ENCODE measurements around the gene PARD3.

- TF ChIP-seq CTCF (IDR thresholded peaks at IDR 0.05; ENCODE audit: low read depth, low read length, poor library complexity, severe bottlenecking) (no peak), EZH2phosphoT487 (IDR thresholded peaks at IDR 0.05; ENCODE audit: borderline replicate concordance, low read length) (no peak)
Observed at GRCh38 chr10:34372509-34372908, 442.6 kb downstream of the PARD3 start.
